ENCODE results near the gene CSKMT.
"Not testable (repeated sequence)": the region's sequence is repeated elsewhere in the genome, so short reads cannot be mapped to it uniquely, and the experiment has no call there.

The CSKMT gene, protein sequence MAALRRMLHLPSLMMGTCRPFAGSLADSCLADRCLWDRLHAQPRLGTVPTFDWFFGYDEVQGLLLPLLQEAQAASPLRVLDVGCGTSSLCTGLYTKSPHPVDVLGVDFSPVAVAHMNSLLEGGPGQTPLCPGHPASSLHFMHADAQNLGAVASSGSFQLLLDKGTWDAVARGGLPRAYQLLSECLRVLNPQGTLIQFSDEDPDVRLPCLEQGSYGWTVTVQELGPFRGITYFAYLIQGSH

DNA sequence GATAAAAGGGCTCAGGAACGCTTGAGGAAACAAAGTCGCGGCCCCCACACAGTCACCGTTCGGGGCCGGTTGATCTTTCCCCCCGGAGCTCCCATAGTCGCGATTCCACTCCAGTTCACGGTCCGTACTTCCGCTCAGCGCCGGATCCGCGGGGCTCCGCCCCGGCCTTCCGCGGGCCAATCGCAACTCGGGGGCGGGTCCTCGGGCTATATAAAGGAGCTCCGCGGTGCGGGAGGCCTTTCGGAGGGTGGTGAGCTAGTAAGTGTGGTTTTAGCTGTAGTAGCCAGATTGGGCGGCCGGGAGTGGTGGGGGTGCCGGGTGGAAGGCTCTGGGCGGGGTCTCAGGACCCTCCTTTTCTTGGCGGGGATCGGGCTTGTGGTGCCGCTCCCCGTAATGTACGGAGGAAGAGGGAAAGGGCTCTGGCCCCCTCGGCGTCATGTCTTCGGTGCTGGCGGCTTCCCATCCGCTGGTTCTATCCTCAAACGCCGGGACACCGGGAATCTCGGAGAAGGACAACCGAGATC lies at the start of gene CSKMT, which contains the start of gene C11orf98:
TSS of gene CSKMT (plus strand) at position 238 of the 524 bp plus-strand sequence. CDS start 568 bp downstream, outside the sequence.
TSS of gene C11orf98 (minus strand) at position 136 of the 524 bp plus-strand sequence. CDS start at position 95, 41 bp downstream.
- peak; percentile 89 for DNase-seq (ENCODE audit: low read depth)

DNA sequence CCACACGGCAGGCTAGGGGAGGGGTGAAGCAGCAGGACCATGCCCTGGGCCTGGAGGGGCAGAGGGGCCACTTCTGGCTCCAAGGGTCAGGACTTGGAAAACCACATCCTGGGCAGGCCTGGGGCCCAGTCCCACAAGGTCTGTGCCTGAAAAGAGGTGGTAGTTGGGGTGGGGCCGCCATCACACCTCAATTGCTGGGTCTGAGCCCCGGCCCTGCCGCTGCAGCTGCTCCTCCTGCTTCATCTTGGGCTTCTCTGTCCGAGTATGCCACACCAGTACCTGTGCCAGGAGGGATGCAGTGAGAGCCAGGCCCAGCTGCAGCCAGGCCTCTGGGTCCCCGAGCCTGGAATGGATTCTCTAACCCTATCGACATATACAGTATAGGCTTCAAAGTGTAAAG lies 49.6 kb upstream of the CSKMT start:
- DNase-seq (ENCODE audit: low read depth) = no peak

DNA sequence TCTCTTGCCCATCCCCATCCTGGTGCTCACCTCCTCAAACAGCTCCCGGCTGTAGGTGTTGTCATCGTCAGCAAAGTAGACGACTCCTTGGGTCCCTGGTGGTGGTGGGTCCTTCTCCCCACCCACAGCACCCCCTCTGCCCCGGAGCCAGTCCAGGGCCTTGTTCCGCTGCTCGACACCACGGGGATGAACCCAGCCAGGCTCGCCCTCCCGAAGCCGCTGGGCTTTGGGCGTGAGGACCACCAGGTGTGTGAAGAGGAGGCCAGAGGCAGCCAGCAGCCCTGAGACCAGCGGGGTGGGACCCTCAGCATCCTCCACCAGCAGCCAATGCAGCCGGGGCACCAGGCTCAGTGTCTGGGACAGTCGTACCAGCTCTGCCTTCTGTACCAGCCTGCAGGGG lies 48.2 kb upstream of the CSKMT start:
- not testable (repeated sequence) for DNase-seq (ENCODE audit: low read depth)

DNA sequence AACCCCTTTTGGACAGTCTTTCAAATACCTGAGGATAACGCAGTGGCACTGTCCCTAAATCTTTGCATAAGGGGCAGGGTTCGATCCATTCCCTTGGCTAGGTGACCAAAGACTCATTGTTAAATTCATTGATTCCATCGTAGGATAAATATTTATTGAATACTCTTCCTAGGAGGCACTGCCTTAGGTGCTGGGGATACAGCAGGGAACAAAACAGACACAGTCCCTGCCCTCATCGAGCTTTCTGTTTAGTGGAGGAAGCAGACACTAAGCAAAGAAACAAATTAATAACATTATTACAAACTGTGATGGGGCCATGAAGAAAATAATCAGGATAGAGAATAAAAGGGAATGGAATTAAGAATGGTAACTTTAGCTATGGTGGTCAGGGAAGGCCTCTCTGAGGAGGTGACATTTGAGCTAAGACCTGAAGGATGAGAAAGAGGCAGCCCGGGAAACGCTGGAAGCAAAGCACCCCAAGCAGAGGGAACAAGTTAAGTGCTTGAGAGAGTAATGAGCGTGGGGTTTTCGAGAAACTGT lies 44.0 kb upstream of the CSKMT start:
- no peak for DNase-seq (ENCODE audit: low read depth)

DNA sequence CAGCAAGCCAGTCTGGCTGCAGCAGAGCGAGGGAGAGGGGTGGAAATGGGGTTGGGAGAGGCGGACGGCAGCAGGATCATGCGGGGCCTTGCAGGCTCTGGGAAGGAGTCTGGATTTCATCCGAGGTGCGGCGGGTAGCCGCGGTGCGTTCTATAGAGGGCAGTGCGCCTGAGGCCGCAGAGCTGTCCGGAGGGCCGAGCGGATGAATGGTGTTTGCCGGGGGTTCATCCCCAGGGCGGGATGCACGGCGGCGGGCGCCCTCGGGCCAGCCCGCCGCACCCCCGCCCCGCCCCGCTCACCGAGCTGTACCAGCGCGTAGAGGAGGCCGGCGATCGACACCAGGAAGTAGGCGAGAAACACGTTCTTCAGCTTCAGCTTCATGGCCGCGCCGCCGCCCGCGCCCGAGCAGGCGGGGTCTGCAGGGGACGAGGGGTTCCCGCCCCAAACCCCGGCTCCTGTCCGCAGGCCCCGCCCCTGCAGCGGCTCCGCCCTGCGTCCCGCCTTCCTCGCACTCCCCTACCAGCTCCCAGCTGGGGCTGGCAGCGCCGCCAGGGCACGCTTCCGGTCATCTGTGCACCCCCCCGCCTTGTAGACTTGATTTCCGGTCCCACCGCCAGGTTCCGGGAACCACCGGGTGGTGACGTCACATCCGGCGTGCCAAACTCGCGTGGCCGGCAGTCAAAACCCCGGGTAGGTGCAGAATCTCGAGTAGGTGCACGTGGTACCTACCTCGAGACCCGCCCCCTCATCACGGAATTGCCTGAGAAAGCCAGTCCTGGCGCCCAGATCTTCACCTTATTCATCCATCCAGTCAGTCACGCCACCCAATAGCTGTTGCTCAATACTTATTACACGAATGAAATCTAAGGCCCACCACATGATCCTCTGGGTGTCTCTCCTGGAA lies 43.3 kb upstream of the CSKMT start, which contains the start of gene B3GAT3:
TSS of gene B3GAT3 (minus strand) at position 420 of the 904 bp plus-strand sequence. CDS start at position 381, 39 bp downstream.
- peak; percentile 98 for DNase-seq (ENCODE audit: low read depth)

DNA sequence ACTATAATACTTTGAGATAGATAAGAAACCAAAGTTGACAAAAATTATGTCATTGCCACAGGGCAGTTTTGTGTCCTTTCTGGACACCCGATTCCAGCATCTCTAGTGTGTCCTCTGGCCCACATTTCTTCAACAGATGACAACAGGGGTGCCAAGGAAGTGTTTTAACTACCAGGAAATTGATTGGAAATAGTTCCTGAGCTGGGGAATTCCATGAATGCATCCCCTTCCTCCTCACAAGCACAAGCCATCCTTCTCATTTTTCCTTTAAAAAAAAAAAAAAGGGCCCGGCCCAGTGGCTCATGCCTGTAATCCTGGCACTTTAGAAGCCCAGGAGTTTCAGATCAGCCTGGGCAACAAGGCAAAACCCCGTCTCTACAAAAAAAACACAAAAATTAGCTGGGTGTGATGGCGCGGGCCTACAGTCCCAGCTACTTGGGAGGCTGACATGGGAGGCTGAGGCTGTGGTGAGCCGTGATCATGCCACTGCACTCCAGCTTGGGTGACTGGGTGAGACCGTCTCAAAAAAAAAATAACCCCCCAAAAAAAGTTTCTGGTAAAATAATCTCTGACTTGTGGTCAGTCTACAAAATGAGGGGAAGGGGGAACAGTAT lies 42.5 kb upstream of the CSKMT start:
- no peak for DNase-seq (ENCODE audit: low read depth)

DNA sequence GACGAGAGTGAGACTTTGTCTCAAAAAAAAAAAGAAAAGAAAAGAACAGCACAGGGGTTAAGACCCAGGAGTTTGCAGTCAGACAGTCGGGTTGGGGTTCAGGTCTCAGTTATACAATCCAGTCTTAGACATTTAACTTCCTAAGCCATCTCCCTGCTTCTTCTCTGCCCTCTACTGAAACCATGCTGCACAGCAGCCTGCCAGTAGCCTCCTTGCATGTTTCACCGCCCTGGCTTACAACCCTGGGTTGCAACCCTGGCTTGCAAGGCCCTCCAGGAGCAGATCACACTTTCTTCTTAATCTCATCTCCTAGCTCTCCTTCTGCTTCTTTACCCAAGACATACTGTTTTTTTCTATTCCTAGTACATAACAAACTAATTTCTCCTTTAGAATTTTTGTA lies 37.4 kb upstream of the CSKMT start:
- DNase-seq (ENCODE audit: low read depth) = no peak

DNA sequence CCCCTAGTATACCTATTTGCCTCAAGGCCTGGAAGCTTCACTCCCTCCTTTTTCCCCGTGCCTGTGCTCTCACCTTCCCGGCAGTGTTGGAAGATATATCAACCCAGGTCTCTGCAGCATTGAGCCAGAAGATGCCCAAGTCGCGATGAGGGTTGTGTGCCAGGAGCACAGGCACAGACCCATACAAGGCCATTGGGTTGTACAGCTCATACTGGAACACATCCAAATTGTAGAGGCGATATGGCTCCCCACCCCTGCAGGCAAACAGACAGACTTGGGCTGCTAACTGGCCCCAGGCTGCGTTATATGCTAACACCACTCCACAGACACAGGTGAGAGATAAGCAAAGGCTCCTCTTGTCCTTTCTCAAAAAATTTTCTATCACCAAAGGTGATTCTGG lies 32.6 kb upstream of the CSKMT start:
- no peak for DNase-seq (ENCODE audit: low read depth)

DNA sequence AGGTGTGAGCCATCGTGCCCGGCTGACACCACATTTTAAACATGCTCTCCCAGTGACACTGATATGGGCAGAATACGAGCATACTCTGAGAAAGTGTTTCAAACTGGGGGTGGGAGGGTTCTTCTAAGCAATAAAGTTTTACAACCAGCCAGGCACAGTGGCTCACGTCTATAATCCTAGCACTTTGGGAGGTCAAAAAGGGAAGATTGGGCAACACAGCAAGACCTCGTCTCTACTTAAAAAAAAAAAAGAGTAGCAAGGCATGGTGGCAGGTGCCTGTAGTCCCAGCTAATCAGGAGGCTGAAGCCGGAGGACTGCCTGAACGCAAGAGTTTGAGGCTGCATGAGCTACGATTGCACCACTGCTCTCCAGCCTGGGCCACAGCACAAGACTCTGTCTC lies 20.9 kb upstream of the CSKMT start:
- no peak for DNase-seq (ENCODE audit: low read depth)

DNA sequence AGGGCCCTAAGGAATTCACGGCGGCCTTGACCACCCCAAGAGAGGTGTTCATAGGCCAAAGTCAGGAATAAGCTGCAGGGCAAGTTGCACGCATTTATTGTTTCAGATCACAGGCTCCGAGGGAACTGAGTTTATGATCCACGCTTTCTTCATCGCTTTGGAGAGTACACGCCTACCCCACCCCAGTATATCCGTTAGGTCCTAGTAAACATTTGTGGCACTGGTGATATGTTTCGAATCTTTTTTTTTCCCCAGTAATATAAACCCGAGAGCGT lies 19.5 kb upstream of the CSKMT start:
- no peak for DNase-seq (ENCODE audit: low read depth)

DNA sequence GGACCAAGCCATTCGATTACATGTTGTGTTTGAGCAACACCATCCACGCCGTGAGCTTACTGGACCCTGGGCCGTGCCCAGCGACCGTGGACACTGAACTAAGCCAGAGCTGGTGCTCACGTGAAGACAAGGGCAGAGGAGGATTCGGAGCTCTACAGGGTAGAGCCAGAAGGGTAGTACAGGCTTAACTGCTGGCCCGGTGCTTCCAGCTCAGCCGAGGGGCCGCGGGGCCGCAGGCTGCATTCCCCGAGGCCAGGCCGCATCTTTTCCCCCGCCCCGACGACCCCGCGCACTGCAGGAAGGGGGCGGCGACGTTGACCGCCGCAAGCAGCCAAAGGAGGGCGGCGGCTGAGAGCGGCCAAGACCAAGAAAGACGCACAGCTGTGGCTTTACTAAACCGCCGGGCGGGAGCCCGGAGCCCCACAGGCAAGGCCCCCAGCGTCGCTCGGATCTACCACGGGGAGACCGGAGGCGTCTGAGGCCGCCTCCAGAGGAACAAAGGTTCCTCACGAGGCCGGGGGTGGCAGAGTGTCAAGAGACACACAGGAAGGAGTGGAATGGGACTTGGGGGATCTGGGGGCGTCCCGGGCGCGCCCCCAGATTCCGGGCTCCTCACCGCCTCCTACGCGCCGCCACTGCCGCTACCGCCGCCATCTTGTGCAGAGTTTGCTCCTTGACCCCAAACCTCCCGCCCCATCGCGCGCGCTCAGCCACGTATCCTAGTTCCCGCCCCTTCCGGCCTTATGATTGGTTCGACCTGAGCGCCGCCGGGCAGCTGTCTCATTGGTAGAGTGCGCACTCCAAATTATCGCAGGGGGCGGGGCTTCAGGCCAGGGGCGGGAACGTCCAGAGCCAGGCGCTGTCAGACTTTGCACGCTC lies 18.9 kb upstream of the CSKMT start, which contains the start of gene GANAB:
TSS of gene GANAB (minus strand) at position 668 of the 879 bp plus-strand sequence. CDS start at position 654, 14 bp downstream.
- DNase-seq (ENCODE audit: low read depth) = peak; percentile 93

DNA sequence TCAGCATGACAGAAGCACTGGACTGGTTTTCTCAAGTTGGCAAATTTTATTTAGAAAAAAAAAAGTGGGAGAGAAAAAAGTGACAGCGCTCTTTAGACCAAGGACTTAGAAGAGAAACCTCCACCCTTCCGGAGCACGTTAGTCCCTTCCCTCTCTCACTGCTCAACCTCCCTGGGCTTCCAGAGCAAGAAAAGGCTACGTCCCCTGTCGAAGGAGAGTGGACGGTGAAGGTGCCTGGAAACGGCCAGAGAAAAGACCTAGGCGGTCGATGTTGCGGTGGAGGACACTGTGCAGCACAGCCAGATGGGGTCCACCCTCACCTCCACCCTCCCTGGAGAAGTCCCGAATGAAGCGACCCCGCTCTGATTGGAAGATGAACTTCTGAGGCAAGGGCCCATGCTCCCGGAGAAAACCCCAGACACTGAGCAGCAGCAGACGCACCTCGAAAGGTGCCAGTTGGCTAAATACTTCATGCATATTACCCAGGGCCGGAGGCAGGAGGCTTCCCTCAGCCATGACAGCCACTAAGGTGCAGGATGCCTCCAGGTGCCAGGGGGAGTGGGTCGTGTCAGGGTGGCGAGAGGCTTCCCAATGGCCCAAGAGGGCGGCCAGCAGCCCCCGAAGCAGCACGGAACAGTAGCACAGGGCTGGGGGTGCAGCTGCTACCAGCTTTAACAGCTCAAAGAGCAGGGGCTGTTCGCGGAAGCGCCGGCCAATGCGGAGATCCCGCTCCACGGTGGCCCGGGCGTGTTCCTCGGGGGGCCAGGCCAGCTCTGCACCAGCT lies 18.1 kb upstream of the CSKMT start:
- DNase-seq (ENCODE audit: low read depth) = no peak

DNA sequence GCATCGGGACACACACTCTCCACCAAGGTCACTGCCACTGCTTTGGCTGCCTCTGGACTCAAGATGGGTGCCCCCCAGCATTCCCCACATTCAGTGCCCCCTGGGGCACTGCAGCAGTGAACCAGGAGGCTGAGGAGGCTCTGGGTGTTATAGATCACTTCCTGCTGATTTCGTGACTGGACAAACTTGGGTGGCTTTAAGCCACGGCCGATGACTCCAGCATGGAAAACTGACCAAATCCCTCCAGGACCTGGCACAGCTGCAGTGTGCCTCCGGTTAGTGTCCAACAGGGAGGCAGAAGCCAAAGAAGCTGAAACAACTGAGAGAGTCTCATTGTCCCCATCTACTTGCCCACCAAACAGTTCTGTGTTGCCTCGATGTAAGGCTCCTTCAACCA lies 17.5 kb upstream of the CSKMT start:
- DNase-seq (ENCODE audit: low read depth) = no peak

DNA sequence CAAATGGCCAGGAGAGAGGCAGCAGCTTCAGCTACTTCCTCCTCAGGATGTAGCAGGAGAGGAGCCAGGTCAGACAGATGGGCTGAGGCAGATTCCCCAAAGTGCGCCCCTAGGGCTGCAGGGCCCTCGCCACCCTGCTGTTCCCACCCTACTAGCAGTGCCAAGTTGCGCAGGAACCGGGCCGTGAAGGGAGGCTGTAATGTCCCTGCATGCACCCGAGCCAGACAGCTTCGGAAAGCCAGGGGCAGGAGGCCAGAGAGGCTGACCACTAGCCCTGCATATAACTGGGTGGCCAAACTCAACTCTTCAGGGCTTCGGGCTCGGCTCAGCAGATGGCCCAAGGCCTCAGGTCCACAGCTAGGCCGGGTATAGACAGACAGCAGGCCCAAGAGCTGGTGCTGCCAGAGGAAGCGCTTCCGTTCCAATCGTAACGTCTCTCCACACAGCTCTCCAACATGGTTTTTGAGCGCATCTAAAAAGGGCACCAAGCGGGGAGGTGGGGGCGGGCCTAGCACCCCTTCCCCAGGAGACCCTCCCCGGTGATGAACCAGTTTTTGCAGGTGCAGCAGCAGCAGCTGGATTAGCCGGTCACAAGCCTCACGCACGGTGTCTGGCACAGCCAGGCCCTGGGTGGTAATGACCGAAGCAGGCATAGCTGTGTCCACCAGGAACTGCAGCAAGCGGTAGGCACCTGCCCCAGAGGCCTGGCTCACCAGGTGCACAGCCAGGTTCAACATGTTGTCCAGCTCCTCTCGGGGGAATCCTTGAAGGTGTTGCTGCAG lies 16.7 kb upstream of the CSKMT start:
- DNase-seq (ENCODE audit: low read depth) = no peak

DNA sequence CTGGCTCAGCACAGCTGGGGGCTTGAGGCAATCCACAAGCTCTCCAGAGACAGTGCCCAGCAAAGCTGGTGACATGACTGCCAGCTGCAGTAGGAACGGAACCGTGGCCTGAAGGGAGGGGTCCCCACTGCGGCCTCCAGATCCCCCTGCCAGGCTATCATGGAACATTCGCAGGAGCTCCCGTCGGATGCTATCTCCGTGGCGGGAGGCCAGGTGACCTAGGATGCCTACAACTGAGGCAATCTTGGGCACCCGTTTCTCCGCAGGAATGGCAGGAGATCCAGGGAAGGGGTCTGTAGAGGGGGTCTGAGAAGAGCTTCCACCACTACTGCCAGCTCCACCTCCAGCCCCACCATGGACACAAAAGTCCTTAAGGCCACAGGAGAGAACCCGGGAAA lies 16.1 kb upstream of the CSKMT start:
- no peak for DNase-seq (ENCODE audit: low read depth)

DNA sequence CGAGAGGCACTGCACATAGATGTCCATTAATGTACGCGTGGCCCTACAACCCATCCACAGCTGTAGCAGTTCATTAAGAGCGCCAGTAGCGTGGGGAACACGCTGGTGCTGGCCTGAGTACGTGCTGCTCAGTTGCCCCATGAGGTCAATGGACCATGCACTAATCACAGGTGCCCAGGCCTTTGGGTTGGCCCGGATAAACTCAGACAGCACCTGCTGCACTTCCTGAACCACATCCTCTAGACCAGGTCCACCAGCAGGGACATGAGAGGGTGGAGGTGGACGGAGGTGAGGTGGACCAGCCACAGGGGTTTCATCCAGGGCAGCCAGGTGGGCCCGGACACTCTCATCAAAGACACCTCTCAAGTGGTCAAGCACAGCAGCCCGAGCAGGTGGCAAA lies 15.6 kb upstream of the CSKMT start:
- DNase-seq (ENCODE audit: low read depth) = no peak

DNA sequence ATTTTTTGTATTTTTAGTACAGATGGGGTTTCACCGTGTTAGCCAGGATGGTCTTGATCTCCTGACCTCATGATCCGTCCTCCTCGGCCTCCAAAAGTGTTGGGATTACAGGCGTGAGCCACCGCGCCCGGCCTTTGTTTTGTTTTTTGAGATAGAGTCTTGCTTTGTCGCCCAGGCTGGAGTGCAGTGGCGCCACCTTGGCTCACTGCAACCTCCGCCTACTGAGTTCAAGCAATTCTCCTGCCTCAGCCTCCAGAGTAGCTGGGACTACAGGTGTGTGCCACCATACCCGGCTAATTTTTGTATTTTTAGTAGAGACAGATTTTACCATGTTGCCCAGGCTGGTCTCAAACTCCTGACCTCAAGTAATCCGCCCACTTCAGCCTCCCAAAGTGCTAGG lies 14.8 kb upstream of the CSKMT start:
- not testable (repeated sequence) for DNase-seq (ENCODE audit: low read depth)

DNA sequence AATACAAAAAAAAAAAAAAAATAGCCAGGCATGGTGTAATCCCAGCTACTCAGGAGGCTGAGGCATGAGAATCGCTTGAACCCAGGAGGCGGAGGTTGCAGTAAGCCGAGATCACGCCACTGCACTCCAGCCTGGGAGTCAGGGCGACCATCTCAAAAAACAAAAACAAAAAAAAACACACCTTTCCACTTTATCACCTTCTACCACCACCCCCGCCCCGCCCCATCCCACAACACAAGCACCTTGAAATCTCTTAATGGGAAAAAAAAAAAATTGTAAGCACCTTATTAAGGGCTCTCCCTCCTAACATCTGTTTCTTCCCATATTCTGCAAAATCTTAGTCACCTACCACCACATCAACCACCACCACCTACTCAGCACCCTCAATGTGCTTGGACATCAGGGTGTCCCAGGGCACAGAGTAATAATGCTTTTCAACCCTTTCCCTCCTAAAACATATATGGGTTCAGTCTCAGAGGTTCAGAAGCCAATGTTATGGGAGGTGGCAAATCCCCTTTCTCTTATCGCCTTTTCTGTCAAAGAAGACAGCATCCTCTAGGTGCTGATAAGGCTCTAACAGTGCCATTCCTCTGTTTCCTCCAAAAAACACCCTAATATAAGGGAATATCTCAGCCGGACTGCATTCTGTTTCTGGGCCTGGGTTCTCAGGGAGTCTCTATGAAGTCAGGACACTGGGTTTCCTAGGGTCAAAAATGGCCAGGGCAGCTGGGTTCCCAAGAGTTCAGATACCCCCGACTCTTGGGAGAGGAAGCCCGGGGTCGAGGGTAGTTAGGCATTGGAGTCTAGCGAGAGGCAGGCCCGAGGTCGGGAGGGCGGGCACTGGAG lies 12.7 kb upstream of the CSKMT start:
- DNase-seq (ENCODE audit: low read depth) = no peak

DNA sequence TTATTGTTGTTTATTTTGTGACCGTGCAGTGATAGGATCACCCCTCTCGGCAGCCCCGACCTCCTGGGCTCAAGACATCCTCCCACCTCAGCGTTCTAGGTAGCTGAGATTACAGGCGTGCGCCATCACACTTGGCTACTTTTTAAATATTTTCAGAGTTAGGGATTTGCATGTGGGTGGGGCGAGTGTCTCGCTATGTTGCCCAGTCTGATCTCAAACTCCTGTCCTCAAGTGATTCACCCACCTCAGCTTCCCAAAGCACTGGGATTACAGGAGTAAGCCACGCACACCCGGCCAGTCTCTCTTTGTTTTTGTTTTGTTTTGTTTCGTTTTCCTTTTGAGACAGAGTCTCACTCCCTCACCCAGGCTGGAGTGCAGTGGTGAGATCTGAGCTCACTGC lies 10.8 kb upstream of the CSKMT start:
- no peak for DNase-seq (ENCODE audit: low read depth)

Measured in fibroblast of the conjunctiva (primary cell).